Measurements from ENCODE around the gene PGA4. TPM values are rescaled to one million over a fixed set of nuclear protein-coding genes. Genes with fewer than 3 reads are reported as not detected.

PGA4 gene
- total and polyA plus RNA-seq, 4 donors: 0.33 to 4.5 (median 1.8) TPM; not detected in 1

- Histone ChIP-seq H3K4me3 (ENCODE audit: low read depth in 1 of 3, low read length in 3 of 3) (no peak overlapping the region), H3K9me3 (ENCODE audit: control insufficient read depth in 4 of 4, low read length in 3 of 4) (no peaks in the 10 kb centered on the region), H3K27ac (ENCODE audit: low read depth in 1 of 2, low read length in 2 of 2) (no peak overlapping the region), H3K36me3 (ENCODE audit: control insufficient read depth in 4 of 4, insufficient read depth in 3 of 4, low read depth in 1 of 4, low read length in 3 of 4) (peaks cover 0 to 3% (median 0%) of the 10 kb centered on the region in 4 donors), H3K9ac (ENCODE audit: low read depth in 1 of 2, low read length in 2 of 2) (no peak overlapping the region), H3K4me1 (ENCODE audit: control insufficient read depth in 4 of 4, insufficient read depth in 4 of 4, low read length in 3 of 4) (peaks cover 0 to 2% (median 0%) of the 10 kb centered on the region in 4 donors), H3K27me3 (ENCODE audit: control insufficient read depth in 4 of 4, insufficient read depth in 4 of 4, low read length in 3 of 4) (no peaks in the 10 kb centered on the region)
- DNase-seq (ENCODE audit: low spot score): no peak
- TF ChIP-seq FOXA2 (IDR thresholded peaks at IDR 0.05) (no peak), YY1 (IDR thresholded peaks at IDR 0.05) (no peak), EGR1 (IDR thresholded peaks at IDR 0.05; ENCODE audit: low read depth in 2 of 2) (no peak), CTCF (IDR thresholded peaks at IDR 0.05; ENCODE audit: low read depth, low read length, missing input control) (no peak), ZBTB33 (IDR thresholded peaks at IDR 0.05) (no peak), ATF3 (IDR thresholded peaks at IDR 0.05) (no peak), RAD21 (IDR thresholded peaks at IDR 0.05) (no peak)
- WGBS: 86% methylated on average over 12 of the region's 12 CpGs
Observed at GRCh38 chr11:61279934-61280659, 58.0 kb downstream of the PGA4 start.

GRCh38 chr11:61280883-61281580 lies 58.9 kb downstream of the PGA4 start:
- H3K36me3 ChIP-seq (ENCODE audit: control insufficient read depth in 4 of 4, insufficient read depth in 3 of 4, low read depth in 1 of 4, low read length in 3 of 4): peaks cover 0 to 5% (median 0%) of the 10 kb centered on the region in 4 donors
- no peak overlapping the region for H3K9ac ChIP-seq (ENCODE audit: low read depth in 1 of 2, low read length in 2 of 2)
- WGBS: 91% methylated on average over 20 of the region's 20 CpGs
- no peaks in the 10 kb centered on the region for H3K9me3 ChIP-seq (ENCODE audit: control insufficient read depth in 4 of 4, low read length in 3 of 4)
- no peak overlapping the region for H3K4me3 ChIP-seq (ENCODE audit: low read depth in 1 of 3, low read length in 3 of 3)
- TF ChIP-seq MAX (IDR thresholded peaks at IDR 0.05) (no peak), JUND (IDR thresholded peaks at IDR 0.05) (no peak), FOXA2 (IDR thresholded peaks at IDR 0.05) (no peak), HNF4A (conservative IDR thresholded peaks at IDR 0.05) (no peak), RAD21 (IDR thresholded peaks at IDR 0.05) (no peak), SP1 (IDR thresholded peaks at IDR 0.05) (no peak), FOXA1 (IDR thresholded peaks at IDR 0.05) (no peak), HNF4G (IDR thresholded peaks at IDR 0.05) (no peak), ATF3 (IDR thresholded peaks at IDR 0.05) (no peak), NR2F2 (IDR thresholded peaks at IDR 0.05) (no peak), CTCF (IDR thresholded peaks at IDR 0.05; ENCODE audit: low read depth, low read length, missing input control) (no peak), ZBTB33 (IDR thresholded peaks at IDR 0.05) (no peak), YY1 (IDR thresholded peaks at IDR 0.05) (no peak), TAF1 (conservative IDR thresholded peaks at IDR 0.05) (no peak), RXRA (IDR thresholded peaks at IDR 0.05) (no peak)
- H3K4me1 ChIP-seq (ENCODE audit: control insufficient read depth in 4 of 4, insufficient read depth in 4 of 4, low read length in 3 of 4): peaks cover 0 to 2% (median 0%) of the 10 kb centered on the region in 4 donors
- no peak for DNase-seq (ENCODE audit: low spot score)
- H3K27me3 ChIP-seq (ENCODE audit: control insufficient read depth in 4 of 4, insufficient read depth in 4 of 4, low read length in 3 of 4): no peaks in the 10 kb centered on the region
- H3K27ac ChIP-seq (ENCODE audit: low read depth in 1 of 2, low read length in 2 of 2): no peak overlapping the region

Measured in liver (tissue), 9 donors.